Stimulated activated CD4-positive, alpha-beta T cell treated with anti-CD3 and anti-CD28 coated beads, TNF-alpha, amount 100 ng/mL, for 4 hours (primary cell): Measurements from ENCODE around the gene TLCD3A.

Source experiments
- DNase-seq, 3 experiments: peaks; one replicate each; pipeline ENCODE4 v3.0.0-alpha.2; 2020; ENCODE audit warnings: low read depth in 3 of 3

The TLCD3A gene

DNA sequence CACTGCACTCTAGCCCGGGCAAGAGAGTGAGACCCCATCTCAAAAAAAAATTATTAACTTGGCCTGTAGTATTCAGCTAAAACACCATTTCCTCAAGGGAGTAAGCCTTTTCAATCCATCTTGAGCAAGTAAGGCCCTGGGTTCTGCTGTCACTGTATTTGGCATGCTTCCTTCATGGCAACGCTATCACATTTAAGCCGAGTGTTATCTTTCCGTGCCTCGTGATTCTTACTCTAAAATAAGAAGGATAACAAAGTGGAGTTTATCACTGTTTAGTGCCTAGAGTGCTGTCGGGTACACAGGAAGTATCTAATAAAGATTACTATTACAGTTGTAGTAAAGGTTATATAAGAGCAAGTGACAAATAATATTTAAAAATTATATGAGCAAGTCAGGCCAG lies 26.5 kb upstream of the TLCD3A start:
- DNase-seq = no peak

DNA sequence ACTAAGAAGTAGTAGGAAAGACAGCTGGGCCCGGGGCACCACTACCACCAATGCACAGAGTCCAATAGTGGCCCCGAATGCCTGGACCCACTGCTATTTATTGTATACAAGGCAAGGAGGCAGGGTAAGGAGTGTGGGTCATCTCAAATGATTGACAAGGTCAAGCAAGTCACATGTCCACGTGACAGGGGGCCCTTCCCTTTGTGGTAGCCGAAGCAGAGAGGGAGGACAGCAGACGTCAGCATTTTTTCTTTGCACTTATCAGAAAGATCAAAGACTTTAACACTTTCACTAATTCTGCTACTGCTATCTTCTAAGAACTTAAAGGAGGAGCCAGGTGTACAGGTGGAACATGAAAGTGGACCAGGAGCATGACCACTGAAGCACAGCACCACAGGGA lies 24.3 kb upstream of the TLCD3A start:
- no peak for DNase-seq

DNA sequence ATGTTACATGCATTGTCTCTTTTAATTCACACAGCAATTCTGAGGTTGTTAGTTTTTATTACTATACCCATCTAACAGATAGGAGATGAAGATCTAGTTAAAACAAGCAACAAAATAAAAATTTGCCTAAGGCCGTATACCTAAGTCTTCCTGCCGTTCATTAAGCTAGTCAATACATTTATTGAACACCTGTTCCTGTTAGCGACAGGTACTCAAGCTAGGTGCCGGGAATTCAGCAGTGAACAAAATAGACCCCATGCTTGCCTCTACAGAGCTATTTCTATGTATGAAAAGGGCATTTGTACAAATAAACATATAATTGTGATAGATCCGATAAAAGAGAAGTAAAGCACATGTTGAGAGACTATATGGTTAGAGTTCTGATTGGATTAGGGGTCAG lies 14.3 kb upstream of the TLCD3A start:
- no peak for DNase-seq

DNA sequence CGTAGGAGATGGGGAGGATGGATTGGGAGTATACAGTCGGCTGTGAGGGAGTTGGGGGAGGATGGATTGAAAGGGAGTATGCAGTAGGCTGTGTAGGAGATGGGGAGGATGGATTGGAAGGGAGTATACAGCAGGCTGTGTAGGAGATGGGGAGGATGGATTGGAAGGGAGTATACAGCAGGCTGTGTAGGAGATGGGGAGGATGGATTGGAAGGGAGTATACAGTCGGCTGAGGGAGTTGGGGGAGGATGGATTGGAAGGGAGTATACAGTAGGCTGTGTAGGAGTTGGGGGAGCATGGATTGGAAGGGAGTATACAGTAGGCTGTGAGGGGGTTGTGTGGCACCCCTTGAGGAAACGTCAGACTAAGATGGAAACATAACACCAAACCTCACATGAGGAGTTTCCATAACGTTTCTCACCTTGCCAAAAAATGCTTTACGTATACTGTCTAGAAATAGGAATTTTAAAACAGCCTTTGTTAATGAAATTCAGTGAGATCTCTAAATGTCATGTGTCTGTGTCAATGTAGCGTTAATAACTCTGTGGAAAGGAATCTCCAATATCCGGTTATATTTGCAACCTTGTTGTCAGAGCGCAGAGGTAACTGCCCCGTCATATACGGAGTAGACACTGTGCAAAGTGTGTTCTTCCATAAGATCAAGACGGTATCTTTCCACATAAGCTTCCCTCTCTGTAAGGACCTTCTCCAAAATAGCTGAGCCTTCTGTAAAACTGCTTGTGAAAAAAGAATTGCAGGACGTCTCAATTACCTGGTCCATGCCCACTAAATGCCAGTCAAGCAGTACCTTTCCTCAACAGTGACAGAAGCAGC lies 11.5 kb upstream of the TLCD3A start:
- DNase-seq = no peak

DNA sequence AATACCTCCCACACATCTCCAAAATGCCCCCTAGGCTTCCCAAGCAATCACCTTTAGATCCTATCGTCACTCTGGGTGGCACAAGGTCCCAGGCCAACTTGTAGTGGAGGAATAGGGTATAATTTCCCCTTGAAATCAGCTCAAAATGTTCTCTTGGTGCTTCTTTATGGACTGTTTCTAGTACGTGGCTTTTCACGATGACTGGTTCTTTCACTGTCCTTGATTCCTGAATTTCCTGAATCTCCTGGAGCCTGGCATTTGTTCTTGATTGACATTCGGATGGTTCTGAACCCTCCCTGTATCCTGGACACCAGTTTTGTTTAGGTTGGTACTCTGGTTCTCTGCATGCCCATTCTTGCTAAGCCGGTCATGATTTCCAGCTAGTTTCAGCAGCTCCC lies 10.9 kb upstream of the TLCD3A start:
- DNase-seq = no peak

DNA sequence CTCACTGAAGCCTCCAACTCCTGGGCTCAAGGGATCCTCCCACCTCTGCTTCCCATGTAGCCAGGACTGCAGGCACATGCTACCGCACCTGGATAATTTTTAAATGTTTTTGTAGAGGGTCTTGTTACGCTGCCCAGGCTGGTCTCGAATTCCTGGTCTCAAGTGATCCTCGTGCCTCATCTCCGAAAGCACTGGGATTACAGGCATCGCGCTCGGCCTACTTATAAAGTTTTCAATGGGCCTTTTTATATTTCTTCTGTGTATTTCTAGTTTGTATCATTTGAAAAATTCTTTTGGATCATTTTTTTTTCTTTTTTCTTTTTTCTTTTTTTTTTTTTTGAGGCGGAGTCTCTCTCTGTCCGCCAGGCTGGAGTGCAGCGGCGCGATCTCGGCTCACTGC lies 7.3 kb upstream of the TLCD3A start:
- DNase-seq = no peak

DNA sequence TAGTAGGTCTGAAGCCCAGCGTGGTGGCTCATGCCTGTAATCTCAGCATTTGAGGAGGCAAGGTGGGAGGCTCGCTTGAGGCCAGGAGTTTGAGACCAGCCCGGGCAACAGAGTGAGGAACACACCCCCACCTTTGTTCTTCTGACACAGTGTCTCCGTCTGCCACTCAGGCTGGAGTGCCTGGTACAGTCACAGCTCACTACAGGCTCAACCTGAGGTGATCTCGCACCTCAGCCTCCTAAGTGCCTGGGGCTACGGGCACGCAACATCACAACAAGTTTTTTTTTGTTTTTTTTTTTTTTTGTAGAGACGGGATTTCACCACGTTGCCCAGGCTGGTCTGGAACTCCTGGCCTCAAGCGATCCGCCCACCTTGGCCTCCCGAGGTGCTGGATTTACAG lies 6.7 kb upstream of the TLCD3A start:
- DNase-seq = no peak

DNA sequence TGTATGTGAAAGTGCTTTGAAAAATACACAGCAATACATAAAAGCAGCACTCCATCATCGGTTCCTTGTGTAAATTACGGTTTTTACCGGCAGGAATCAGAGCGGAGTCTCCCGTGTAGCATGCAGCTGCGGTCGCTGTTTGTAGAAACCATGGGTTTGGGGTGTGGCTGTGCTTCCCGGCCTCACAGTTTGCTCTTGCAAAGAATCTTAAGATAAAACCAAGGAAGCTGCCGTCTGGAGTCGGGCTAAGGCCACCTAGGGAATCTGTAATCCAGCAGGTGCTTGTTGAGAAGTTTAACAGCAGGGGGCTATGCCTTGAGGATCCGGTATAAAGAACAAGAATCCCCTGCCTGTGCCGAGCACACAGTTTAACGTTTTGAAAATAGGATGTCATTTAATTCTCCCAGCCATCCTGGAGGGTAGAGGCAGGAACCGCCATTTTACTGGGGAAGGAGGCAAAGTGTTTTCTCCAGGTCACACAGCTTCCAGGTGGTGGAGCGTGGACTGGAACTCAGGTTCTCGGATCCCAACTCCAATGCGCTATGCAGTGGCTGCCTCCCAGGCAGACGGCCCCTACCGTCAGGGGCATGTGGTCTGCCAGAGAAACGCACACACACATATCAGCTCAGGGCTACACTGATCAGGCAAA lies 6.0 kb upstream of the TLCD3A start:
- no peak for DNase-seq

DNA sequence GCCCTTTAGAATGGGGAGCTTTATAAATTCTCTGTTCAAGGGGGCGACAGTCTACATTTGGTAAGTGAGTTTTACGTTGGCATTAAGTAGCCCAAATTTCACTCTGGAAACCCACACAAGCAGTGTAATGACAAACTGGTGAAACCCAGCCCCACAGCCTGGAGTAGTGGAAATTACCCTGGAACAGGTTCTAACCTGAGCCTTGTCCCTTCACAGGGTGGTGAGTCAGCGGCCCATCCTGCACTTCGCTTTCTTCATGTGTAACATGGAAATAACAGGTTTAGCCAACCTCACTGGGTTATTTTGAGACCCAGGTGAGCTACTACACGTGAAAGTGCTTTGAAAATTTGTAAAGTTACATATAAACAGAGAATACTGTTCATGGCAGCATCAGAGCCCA lies 3.5 kb upstream of the TLCD3A start:
- DNase-seq = no peak

DNA sequence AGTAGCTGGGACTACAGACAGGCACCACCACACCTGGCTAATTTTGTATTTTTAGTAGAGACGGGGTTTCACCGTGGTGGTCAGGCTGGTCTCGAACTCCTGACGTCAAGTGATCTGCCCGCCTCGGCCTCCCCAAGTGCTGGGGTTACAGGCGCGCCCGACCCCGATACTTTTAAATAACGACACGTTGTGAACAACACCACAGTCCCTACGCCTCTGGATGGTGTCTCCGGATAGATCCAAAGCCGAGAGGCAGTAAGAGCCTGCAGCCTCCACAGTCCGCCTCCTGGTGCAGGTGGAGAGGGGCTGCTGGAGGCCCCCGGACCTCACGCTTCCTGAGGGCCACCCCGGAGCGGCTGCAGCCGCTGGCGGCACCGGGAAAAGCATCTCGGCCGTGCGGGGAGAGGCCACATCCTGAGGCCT lies 741 bp upstream of the TLCD3A start:
- DNase-seq = no peak

DNA sequence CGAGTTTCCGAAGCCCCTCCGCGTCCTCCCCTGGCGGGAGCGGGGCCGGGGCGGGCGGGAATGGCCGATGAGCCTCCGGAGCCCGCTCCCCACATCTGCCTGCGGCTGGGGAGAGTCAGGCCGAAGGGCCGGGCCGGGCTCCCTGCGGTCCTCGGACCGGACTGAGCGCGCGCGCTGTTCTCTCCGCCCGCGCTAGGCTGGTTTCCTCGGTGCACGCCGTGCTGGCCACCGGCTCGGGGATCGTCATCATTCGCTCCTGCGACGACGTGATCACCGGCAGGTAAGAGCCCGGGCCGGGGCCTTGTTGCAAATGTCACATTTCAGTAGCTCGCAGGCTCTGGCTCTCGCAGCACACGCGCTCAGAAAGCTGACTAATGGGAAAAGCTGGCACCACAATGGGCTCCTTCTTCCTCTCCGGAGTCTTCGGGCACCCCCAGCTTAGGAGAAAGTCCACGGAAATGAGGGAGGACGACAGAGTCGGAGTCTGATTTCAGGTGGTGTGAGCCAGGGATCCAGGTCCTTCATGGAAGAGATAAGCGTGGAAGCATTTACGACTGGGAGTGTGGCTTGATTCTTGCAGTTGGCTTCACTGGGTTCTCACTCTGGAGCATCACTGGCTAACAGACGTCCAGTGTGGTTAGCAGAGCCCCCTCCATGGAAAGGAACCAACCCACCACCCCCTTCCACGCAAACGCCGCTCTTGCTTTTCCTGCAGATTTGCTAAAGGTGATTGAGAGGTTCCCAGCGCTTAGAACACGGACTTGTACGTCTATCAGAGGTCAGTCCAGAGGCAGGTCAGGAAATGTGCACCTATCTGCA lies 715 bp downstream of the TLCD3A start:
- DNase-seq = peak in 1 of 3 experiments; percentile 9

DNA sequence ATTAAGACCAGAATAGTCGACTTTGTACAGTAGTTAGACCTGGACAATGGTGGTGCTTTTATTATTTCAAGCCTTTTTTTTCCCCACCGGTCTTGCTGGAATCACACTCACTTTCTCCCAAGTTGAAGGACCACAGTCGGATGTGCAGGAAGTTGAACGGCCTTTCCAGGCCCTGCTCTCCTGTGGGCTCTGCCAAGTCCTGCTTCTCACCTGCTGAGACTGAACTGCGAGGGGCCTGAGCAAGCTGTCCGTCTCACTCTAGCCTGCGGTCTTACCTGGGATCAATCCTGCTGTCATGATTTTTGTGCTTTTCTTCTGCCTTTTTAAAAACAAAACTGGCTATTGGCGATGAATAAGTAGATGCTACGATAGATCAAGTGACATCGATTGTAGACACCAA lies 1.3 kb downstream of the TLCD3A start:
- no peak for DNase-seq

DNA sequence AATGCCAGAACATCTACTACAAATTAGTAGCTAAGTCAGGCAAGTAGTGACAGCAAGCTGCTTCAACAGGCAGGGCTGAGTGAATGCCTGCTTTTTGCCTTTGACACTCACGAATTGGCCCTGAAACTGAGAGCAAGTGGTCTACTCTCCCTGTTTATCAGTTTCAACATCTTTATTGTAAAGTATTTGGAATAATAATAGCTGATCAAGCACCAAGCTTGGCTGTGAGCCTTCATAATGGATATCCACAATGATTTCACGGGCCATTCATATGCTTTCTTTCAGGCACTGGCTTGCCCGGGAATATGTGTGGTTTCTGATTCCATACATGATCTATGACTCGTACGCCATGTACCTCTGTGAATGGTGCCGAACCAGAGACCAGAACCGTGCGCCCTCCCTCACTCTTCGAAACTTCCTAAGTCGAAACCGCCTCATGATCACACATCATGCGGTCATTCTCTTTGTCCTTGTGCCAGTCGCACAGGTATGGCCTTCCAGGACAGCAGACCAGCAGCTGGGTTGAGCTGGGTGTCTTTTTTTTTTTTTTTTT lies 5.2 kb downstream of the TLCD3A start:
- DNase-seq = no peak

DNA sequence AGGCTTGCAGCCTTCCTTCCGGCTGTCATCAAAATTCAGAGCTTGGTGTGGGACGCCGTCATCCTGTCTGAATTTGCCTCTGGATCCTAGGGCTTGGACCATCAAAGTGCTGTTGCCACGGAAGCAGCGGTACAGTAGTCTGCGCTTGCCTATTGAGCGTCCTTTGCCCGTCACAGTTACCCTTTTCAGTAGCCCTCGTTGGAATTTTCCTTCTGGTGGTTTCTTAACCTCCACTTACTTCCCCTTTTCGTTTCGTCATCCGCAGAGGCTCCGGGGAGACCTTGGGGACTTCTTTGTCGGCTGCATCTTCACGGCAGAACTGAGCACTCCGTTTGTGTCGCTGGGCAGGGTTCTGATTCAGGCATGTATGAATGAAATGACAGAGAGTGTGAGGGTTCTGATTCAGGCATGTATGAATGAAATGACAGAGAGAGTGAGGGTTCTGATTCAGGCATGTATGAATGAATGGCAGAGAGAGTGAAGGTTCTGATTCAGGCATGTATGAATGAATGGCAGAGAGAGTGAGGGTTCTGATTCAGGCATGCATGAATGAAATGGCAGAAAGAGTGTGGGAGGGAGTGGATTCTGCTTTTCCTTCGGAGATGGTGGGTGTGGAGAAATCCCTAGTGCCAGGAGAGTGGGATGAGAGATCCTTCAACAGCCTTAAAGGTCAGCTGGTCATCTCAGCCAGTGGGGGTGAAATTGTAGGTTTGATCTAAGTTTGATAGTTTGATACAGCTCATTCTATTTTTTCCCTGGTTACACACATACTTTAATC lies 8.0 kb downstream of the TLCD3A start:
- no peak for DNase-seq

DNA sequence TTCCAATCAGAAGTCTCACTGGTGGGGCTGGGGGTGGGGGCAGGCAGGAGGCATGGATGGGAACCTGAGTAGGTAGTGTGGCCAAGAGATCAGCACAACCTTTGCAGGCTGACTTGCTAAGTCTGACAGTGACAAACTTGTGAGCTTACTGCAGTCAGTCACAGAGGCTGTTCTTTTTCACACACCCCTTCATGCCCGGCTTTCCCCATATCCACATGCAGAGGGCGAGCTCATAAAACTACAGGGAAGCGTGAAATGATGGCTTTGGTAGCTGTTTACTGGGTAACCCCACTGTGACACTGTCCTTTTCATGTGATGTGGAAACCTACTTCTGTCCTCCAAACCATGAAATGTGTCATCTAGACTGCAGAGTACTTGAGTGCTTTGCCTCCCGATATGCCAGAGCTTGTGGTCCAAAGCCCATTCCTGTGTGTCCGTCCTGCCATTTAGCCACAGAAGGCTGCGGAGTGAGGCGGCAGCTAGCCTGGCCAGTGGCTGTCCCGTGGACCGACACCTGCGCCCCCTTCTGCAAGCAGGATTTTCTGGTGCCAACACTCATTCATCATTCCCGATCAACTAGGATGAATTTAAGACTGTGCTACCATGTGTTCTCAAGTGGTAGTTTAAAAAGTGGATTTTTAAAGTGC lies 9.9 kb downstream of the TLCD3A start:
- DNase-seq = no peak

DNA sequence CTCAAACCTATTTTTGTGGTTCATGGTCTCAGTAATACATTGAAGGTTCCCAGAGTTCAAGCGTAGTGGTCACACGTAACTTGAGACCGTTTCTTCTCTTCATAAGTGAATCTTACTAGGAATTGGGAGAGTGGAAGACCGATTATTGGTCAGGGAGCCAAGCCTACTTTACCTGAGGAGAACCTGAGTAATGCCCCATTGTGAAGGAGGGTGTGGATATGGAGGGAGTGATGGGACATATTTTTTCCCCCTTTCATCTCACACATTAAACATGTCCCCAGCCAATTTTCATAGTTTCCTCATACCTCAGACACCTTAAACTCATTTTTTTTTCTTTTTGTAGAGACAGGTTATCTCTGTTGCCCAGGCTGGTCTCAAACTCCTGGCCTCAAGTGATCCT lies 10.7 kb downstream of the TLCD3A start:
- DNase-seq = no peak

DNA sequence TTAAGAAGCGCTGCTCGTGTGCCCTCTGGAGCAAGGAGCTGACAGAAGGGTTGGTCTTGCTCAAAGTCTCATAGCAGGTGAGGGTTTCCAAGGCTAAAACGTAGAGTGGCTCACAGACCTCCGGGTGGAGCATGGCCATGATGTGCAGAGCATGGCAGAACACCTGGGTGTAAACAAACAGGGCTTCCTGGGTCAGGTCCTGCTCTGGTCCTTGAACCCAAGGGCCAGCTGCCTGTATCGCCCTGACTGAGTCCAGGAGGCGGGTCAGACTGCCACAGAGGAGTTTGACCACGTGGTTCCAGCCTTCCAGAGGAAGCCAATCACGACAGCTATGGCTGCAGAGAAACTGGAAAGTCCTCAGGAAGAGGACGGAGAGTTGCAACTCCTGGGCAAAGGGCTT lies 12.5 kb downstream of the TLCD3A start:
- no peak for DNase-seq

DNA sequence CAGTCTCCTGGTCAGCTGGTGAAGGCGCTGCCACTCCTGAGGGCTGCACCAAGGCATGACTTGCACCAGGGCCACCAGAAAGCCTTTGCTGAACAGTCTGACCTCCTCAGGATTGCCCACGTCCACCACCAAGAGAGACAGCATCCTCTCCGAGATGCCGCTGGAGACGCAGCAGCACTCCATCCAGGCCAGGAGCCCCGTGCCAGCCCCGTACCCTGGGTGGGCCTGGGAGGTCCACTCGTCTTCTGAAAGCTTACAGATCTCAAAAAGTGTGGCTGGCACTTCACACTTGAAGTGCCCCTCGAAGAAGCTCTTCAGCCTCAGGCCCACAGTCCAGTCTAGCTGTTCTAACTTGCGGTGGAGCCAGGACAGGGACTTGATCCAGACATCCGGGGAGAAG lies 13.0 kb downstream of the TLCD3A start:
- no peak for DNase-seq

DNA sequence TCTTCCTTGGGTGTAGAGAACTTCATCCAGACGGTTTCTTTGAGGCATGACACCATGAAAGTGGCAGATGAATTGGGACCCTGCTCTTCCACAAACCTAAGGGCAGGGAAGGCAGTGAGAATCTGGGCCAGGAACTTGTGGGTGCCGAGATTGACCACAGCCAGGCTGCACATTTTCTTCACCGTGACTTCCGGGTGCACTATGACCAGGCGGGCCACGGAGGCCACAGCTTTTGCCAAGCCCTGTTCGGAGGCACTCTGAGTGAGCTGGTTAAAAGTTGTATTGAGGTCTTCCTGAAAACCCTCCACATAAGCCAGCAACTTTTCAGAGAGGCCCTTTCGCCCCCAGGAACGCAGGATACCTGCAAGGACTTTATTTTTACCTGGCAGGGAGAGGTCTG lies 13.8 kb downstream of the TLCD3A start:
- DNase-seq = no peak

DNA sequence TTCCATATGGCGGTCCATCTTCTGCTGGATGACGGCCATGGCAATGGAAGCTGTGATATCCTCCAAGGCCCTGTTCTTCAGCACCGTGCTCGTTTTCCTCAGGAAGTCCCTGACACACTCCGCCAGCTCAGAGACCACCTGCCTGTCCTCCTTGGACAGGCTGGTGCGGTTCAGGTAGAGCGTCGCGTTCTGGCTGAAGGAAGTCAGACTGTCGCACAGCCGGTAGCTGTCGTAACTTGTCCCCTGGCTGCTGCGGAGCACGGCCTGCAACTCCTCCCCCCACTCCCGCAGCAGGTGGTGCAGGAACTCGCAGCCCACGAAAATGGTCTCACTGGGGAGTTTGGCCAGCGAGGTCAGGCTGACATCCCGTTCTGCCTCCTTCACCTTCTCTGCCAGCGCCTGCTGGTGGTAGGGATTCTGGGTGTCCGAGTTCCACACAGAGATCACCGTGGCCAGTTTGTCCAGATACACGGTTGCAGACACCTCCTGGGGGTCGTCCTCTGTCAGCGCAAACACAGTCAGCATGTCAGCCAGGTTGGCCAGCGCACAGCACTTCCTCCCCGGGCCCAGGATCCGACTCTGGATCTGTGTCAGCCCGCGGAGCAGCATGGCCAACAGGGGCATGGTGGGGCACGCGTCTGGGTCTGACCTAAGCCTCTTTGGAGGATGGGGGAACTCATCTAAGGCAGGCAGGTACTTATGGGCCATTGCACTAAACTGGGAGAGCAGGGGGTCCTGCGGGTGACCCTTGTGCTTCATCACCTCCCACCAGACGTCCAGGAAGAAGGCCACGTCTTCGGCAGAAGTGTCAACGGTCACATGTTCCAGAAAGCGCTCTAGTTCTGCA lies 14.6 kb downstream of the TLCD3A start:
- DNase-seq = no peak
